K562 (cell line): ENCODE measurements around the gene HTR4. TPM values are rescaled to one million over a fixed set of nuclear protein-coding genes. Genes with fewer than 3 reads are reported as not detected.

Experiments used
- CBX2 ChIP-seq: fragments of 200-600 bp; sonication (generic); IDR thresholded peaks from one replicate; pipeline ENCODE4 v1.6.1; 2012; ENCODE audit warnings: mild to moderate bottlenecking, low read length, inconsistent platforms; ENCODE audit not compliant: insufficient read depth, poor library complexity, severe bottlenecking
- CHD2 ChIP-seq: IDR thresholded peaks from 2 replicates; pipeline ENCODE4 v1.6.1; 2011; ENCODE audit warnings: low read depth, low read length
- EWSR1 ChIP-seq: fragments of 450-650 bp; IDR thresholded peaks from 2 replicates; pipeline ENCODE4 v1.6.1; 2018; ENCODE audit warnings: borderline replicate concordance, mild to moderate bottlenecking, low read depth, moderate library complexity; ENCODE audit not compliant: partially characterized antibody
- FUS ChIP-seq: fragments of 200-400 bp; formaldehyde crosslinking; optimal IDR thresholded peaks from 2 replicates; pipeline ENCODE3; 2017; ENCODE audit warnings: low read depth, low read length
- GTF2A2 ChIP-seq: IDR thresholded peaks from 2 replicates; pipeline ENCODE4 v1.6.1; 2016; ENCODE audit warnings: mild to moderate bottlenecking, missing genetic modification characterization, missing compliant biosample characterization
- KLF1 ChIP-seq: fragments of 450-650 bp; IDR thresholded peaks from 2 replicates; pipeline ENCODE4 v1.6.1; 2016; ENCODE audit warnings: missing genetic modification characterization, missing compliant biosample characterization
- MYNN ChIP-seq, 2 experiments: sonication (generic); formaldehyde crosslinking in 1 of 2; IDR thresholded peaks; 2 replicates each; pipeline versions ENCODE4 v1.5.0 to v1.6.1; 2016 to 2020; ENCODE audit warnings: antibody characterized with exemption in 1 of 2, missing genetic modification reagents in 1 of 2
- PCBP2 ChIP-seq: fragments of 200-400 bp; formaldehyde crosslinking; IDR thresholded peaks from 2 replicates; pipeline ENCODE4 v1.6.1; 2018; ENCODE audit warnings: low read length, low read depth, mild to moderate bottlenecking, moderate library complexity; ENCODE audit not compliant: poor library complexity, severe bottlenecking
- PHF20 ChIP-seq: fragments of 450-650 bp; IDR thresholded peaks from 2 replicates; pipeline ENCODE4 v1.6.1; 2018; ENCODE audit not compliant: partially characterized antibody
- RAD21 ChIP-seq, 2 experiments: fragments of 250-450 bp in 1 of 2; fragments of 450-650 bp in 1 of 2; sonication (Bioruptor Pico) in 1 of 2; formaldehyde crosslinking in 1 of 2; IDR thresholded peaks in 1 of 2; conservative IDR thresholded peaks in 1 of 2; 2 replicates each; pipeline versions ENCODE4 v1.4.0 to v1.8.0; 2020 to 2022; ENCODE audit warnings: mild to moderate bottlenecking in 2 of 2, moderate library complexity in 1 of 2
- RBM25 ChIP-seq: fragments of 200-400 bp; formaldehyde crosslinking; IDR thresholded peaks from 2 replicates; pipeline ENCODE4 v1.6.1; 2018; ENCODE audit warnings: low read length, low read depth, moderate library complexity; ENCODE audit not compliant: severe bottlenecking
- SMARCE1 ChIP-seq: fragments of 450-650 bp; IDR thresholded peaks from 2 replicates; pipeline ENCODE4 v1.7.1; 2016; ENCODE audit warnings: mild to moderate bottlenecking
- STAG1 ChIP-seq: sonication (generic); formaldehyde crosslinking; IDR thresholded peaks from 2 replicates; pipeline ENCODE4 v1.5.0; 2020; ENCODE audit warnings: missing genetic modification reagents, borderline replicate concordance
- ZBED1 ChIP-seq: IDR thresholded peaks from 2 replicates; pipeline ENCODE4 v1.6.1; 2014
- ZBTB7A ChIP-seq: IDR thresholded peaks from 2 replicates; pipeline ENCODE4 v1.6.1; 2011; ENCODE audit warnings: low read depth, mild to moderate bottlenecking, low read length, moderate library complexity, borderline replicate concordance; ENCODE audit not compliant: control insufficient read depth
- ZNF212 ChIP-seq: fragments of 450-650 bp; formaldehyde crosslinking; IDR thresholded peaks from 2 replicates; pipeline ENCODE4 v1.4.0; 2020; ENCODE audit warnings: mild to moderate bottlenecking
- ZNF57 ChIP-seq: fragments of 450-650 bp; formaldehyde crosslinking; IDR thresholded peaks from 2 replicates; pipeline ENCODE4 v1.4.0; 2020; ENCODE audit warnings: mild to moderate bottlenecking, moderate library complexity
- ZNF583 ChIP-seq: fragments of 250-450 bp; sonication (Bioruptor Pico); IDR thresholded peaks from 2 replicates; pipeline ENCODE4 v1.4.0; 2020
- ZNF778 ChIP-seq: fragments of 450-650 bp; formaldehyde crosslinking; IDR thresholded peaks from 2 replicates; pipeline ENCODE4 v1.4.0; 2020; ENCODE audit warnings: mild to moderate bottlenecking, moderate library complexity
- polyA plus RNA-seq, 8 experiments: library from polyadenylated mRNA; depleted of rRNA in 4 of 8; stranded (reverse) in 5 of 8; unstranded in 3 of 8; fragments of >200 nt; fragmentation: Nextera tagmentation in 2 of 8; fragmentation: Illumina TruSeq in 1 of 8; extraction: Ambion mirVana in 2 of 8; extraction: Trizol in 1 of 8; gene quantifications; 2 replicates each; pipeline versions ENCODE4 v1.2.1 to v1.2.3, GENCODE V29; 2011 to 2014; ENCODE audit warnings: inconsistent platforms in 1 of 8, missing spikeins in 1 of 8
- total RNA-seq, 7 experiments: library from RNA; depleted of rRNA in 6 of 7; stranded (reverse); fragments of >200 nt in 6 of 7; fragmentation: Illumina TruSeq in 2 of 7; extraction: Trizol in 2 of 7; gene quantifications; 2 replicates each; pipeline versions ENCODE4 v1.2.1 to v1.2.3, GENCODE V29; 2011 to 2021; ENCODE audit warnings: low replicate concordance in 1 of 7
- TF ChIP-seq, protein P1 (sequence below): fragments of 250-450 bp; sonication (Bioruptor Pico); IDR thresholded peaks from 2 replicates; pipeline ENCODE4 v1.4.0; 2020; ENCODE audit warnings: mild to moderate bottlenecking
- TF ChIP-seq, protein P2 (sequence below), 2 experiments: fragments of 150-350 bp in 1 of 2; IDR thresholded peaks; 2 replicates each; pipeline ENCODE4 v1.6.1; 2012 to 2016; ENCODE audit warnings: low read depth in 2 of 2, low read length in 2 of 2, mild to moderate bottlenecking in 1 of 2, moderate library complexity in 1 of 2
- TF ChIP-seq, protein P3 (sequence below): fragments of 450-650 bp; formaldehyde crosslinking; IDR thresholded peaks from 2 replicates; pipeline ENCODE4 v1.4.0; 2020; ENCODE audit warnings: mild to moderate bottlenecking

The HTR4 gene
- total and polyA plus RNA-seq, 9 of the 15 experiments (the other 6 are each of a cell fraction or from before 2014, with no cell fraction given), result 0.13 TPM; not detected in 8

GRCh38 chr5:148682058-148683026, 28.0 kb upstream of the HTR4 start (continued):
- TF ChIP-seq, protein P1, sequence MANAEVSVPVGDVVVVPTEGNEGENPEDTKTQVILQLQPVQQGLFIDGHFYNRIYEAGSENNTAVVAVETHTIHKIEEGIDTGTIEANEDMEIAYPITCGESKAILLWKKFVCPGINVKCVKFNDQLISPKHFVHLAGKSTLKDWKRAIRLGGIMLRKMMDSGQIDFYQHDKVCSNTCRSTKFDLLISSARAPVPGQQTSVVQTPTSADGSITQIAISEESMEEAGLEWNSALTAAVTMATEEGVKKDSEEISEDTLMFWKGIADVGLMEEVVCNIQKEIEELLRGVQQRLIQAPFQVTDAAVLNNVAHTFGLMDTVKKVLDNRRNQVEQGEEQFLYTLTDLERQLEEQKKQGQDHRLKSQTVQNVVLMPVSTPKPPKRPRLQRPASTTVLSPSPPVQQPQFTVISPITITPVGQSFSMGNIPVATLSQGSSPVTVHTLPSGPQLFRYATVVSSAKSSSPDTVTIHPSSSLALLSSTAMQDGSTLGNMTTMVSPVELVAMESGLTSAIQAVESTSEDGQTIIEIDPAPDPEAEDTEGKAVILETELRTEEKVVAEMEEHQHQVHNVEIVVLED (CRISPR knock-in tag), result no peak
- TF ChIP-seq ZBTB7A (no peak), STAG1 (CRISPR knock-in tag) (no peak), CHD2 (no peak), MYNN (IDR thresholded peaks at IDR 0.05) (no peak), MYNN (CRISPR knock-in tag; IDR thresholded peaks at IDR 0.05) (no peak), RAD21 (CRISPR knock-in tag; conservative IDR thresholded peaks at IDR 0.05 in 1 of 2, IDR thresholded peaks at IDR 0.05 in 1 of 2) (no peak; a peak in 1 of 4 replicates), PCBP2 (no peak), RBM25 (no peak), ZNF778 (no peak), ZNF57 (no peak), ZBED1 (no peak), FUS (no peak), ZNF212 (no peak), ZNF583 (CRISPR knock-in tag) (no peak), GTF2A2 (tag) (no peak), EWSR1 (no peak), SMARCE1 (peak; percentile 93), CBX2 (no peak), PHF20 (no peak), KLF1 (no peak)
- TF ChIP-seq, protein P2, sequence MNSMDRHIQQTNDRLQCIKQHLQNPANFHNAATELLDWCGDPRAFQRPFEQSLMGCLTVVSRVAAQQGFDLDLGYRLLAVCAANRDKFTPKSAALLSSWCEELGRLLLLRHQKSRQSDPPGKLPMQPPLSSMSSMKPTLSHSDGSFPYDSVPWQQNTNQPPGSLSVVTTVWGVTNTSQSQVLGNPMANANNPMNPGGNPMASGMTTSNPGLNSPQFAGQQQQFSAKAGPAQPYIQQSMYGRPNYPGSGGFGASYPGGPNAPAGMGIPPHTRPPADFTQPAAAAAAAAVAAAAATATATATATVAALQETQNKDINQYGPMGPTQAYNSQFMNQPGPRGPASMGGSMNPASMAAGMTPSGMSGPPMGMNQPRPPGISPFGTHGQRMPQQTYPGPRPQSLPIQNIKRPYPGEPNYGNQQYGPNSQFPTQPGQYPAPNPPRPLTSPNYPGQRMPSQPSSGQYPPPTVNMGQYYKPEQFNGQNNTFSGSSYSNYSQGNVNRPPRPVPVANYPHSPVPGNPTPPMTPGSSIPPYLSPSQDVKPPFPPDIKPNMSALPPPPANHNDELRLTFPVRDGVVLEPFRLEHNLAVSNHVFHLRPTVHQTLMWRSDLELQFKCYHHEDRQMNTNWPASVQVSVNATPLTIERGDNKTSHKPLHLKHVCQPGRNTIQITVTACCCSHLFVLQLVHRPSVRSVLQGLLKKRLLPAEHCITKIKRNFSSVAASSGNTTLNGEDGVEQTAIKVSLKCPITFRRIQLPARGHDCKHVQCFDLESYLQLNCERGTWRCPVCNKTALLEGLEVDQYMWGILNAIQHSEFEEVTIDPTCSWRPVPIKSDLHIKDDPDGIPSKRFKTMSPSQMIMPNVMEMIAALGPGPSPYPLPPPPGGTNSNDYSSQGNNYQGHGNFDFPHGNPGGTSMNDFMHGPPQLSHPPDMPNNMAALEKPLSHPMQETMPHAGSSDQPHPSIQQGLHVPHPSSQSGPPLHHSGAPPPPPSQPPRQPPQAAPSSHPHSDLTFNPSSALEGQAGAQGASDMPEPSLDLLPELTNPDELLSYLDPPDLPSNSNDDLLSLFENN (IDR thresholded peaks at IDR 0.05; ENCODE audit: low read depth in 2 of 2, low read length in 2 of 2), result peak in 1 of 2 experiments; percentile 73; a peak in 1 of 4 replicates
- TF ChIP-seq, protein P3, sequence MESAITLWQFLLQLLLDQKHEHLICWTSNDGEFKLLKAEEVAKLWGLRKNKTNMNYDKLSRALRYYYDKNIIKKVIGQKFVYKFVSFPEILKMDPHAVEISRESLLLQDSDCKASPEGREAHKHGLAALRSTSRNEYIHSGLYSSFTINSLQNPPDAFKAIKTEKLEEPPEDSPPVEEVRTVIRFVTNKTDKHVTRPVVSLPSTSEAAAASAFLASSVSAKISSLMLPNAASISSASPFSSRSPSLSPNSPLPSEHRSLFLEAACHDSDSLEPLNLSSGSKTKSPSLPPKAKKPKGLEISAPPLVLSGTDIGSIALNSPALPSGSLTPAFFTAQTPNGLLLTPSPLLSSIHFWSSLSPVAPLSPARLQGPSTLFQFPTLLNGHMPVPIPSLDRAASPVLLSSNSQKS (CRISPR knock-in tag), result no peak
